ENCODE measurements around the gene GGN.
"Not testable (repeated sequence)": the region's sequence is repeated elsewhere in the genome, so short reads cannot be mapped to it uniquely, and the experiment has no call there.

Gene GGN

DNA sequence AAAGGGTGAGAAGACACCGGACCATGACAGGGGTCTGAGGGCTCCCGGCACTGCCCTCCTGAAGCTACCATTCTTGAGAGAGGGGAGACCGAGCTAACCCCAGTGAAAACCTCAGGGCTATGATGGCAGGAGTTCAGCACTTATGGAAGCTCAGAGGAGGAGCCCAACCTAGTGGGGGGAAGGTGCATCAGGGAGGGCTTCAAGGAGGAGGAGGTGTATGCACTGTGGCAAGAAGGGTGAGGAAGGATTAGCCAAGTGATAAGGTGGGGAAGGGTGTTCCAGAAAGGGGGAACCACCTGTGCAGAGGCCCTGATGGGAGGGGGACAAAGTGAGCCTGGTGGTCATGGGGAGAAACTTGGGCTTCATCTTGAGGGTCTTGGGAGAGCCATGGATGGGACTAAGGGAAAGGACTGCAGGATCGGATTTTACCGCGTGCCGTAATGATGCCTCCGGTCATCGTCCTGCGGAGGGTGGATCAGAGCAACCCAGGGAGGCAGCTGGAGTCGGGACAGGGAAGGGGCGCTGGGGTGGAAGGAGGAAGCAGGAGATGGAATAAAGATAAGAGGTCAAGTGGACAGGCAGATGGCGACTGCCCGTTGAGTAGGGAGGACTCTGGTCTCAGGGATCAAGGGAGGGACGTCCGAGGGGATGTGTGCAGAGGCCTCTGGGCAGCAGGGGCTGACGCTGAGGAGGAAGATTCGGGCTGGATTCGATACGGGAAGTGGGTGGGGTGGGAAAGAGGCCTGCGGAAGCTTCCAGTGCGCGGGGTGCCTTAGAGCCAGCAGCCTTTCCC is 26.8 kb downstream of the GGN start:
- no peak for DNase-seq

- no peak for DNase-seq
These were observed 27.5 kb downstream of the GGN start for GRCh38 chr19:38360351-38360750.

DNA sequence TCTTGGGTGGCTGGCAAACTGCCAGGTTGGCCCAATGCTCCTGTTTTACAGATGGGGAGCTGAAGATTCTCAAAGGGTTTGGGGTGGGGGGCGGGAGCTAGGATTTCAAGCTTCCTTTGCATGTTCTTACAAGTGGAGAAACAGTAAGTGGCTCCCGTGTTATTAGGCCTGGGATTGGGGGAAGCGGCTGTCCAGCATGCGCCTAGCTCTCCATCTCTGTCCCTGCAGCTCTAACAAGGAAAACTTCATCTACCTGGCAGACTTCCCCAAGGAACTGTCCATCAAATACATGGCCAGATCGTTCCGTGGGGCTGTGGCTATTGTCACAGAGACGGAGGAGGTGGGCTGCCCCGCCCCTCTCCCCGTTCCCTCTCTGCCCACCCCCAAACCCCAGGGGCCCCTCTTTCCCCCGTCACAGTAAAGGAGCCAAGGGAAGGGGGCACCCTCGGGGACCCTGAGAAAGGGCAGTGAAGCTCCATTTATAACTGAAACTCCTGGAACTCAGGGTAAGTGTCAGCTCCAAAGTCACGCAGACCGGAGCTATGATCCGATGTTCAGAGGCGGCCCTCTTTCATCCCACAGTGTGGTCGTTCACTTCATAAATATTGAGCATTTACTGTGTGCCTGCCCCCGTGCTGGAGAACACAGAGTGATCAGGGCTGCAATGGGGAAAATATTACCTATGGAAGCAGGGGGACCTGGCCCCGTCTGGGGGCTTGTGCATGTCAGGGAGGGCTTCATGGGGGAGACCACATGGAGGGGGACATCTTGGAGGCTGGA is 28.4 kb downstream of the GGN start:
- DNase-seq, result no peak

GRCh38 chr19:38358071-38358470 is 29.8 kb downstream of the GGN start:
- no peak for DNase-seq

DNA sequence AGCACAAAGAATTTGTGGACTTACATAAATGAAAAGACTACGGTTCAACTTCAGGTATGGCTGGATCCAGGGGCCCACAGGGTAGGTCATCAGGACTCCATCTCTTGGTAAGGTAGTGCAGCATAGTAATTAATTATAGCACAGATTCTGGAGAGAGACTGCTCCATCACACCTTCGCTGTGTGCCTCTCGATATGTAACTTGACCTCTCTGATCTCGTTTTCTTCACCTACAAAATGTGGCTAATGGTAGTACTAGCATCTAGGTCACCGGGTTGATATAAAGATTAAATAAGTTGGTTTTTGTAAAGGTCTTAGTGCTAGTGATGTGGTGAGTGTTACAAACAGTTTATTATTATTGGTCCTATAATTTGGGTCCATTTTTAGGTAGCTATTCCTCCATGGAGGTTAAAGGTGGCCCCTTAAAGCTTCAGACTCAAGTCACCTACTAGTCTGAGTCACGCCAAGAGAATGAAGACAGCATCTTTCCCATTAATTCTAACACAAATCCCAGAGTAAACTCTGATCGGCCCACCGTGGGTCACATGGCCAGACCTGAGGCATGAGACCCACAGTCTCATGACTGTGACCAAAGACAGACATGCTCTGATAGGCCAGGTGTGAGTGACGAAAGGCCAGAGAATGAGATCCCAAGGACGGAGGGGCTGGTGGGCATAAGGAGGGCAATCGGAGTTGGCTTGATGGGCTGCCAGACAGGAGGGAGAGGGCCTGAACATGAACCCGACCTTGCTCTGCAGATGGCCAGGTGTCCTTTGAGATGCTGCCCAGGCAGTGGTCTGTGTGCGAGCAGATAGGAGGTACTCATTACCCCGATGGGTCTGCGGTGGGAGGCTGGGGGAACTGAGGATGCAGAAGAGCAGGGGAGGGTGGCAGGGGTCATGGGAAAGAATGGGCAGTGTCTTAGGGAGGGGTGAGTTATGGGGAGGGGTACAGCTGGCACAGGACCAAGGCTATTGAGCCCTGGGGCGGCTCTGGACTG is 31.8 kb downstream of the GGN start:
- DNase-seq, result no peak

DNA sequence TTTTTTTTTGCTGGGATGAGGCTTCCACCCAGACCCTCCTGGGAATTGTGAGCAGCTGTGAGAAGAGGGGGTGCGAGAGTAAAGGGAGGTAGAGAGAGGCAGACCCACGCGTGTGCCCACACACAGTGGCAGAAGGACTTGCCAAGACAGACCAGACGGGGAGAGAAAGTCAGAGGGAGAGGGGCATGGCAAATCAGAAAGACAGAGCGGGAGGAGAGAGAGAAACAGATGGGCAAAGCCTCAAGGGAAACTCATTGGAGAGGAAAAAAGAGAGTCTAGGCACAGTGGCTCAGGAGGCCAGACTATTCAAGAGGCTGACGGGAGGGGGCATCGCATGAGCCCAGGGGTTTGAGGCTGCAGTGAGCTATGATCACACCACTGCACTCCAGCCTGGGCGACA is 35.2 kb downstream of the GGN start:
- DNase-seq, result no peak

- DNase-seq, result no peak
These were observed 35.9 kb downstream of the GGN start for GRCh38 chr19:38351865-38352395.

GRCh38 chr19:38350883-38351282 is 37.0 kb downstream of the GGN start:
- no peak for DNase-seq

- DNase-seq, result no peak
These were observed 41.0 kb downstream of the GGN start for GRCh38 chr19:38346837-38347236.

DNA sequence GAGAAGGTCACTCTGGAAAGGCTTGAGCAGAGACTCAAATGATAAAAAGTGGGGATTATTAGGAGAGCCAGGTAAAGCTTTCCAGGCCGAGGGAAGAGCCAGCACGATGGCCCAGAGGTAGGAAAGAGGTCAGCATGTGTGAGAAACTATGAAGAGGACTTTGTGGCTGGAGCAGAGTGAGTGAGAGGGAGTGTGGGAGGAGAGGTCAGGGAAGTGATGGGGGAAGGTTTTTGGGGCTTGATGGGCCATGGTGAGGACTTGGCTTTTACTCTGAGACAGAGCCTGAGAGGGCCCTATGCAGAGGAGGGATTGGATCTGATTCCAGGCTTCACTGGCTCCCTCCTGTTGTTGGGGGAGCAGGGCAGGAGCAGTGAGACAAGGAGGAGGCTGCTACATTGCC is 46.9 kb downstream of the GGN start:
- DNase-seq, result no peak

- not testable (repeated sequence) for DNase-seq
These were observed 48.8 kb downstream of the GGN start for GRCh38 chr19:38339011-38339410.

GRCh38 chr19:38337360-38337653 is 50.5 kb downstream of the GGN start:
- no peak for DNase-seq

DNA sequence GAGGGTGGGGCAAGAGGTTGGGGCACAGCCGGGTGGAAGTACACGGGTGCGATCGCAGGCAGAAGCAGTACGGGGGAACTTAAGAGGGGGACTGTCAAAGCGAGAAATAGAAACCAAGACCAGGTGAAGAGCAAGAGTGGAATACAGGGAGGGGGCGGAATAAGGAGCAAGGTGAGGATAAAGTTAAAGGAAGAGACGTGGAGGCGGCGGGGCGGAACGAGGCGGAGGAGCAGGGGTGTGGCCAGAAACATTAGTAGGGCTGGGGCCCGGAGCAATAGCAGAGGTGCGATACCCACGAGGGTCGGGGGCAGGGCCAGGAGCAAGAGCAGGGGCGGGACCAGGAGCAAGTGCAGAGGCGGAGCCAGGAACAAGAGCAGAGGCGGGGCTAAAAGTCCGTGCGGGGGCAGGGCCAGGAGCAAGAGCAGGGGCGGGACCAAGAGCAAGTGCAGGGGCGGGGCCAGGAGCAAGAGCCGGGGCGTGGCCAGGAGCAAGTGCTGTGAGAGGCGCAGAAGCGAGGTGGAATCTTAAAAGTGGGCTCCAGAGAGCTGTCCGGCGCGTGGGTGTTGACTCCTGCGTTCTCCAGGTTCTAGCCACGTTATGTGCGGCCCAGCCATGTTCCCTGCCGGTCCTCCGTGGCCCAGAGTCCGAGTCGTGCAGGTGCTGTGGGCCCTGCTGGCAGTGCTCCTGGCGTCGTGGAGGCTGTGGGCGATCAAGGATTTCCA is 51.0 kb downstream of the GGN start:
- DNase-seq, result peak; percentile 97

DNA sequence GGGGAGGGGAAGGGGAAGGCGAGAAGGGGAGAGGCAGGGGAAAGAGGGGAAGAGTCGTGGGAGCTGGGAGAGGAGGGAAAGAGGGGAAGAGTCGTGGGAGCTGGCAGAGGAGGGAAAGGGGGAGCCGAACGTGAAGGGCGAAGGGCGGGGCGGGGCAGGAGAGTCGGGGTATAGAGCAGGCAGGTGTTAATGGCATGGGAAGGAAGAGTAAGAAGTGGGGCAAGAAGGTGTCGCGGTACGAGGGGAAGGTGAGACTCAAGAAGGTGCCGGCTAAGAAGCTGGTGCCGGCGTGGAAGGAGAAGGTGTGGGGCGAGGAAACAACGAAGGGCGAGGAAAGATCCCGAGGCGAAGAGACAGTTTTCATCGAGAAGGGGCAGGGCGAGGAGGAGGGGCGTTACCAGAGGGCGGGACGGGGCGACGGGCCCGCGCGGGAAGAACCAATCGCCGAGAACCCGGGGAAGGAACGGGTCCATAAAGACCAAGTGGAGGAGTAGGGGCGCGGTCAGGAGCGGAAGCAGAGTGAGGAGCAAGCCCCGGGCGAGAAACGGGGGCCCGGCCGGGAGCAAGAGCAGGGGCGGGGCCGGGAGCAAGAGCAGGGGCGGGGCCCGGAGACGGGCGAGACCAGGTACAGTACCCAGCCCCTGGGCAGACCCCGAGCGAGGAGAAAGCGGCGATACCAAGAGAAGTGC is 51.7 kb downstream of the GGN start:
- peak; percentile 97 for DNase-seq

Measured in activated CD4-positive, alpha-beta T cell treated with anti-CD3 and anti-CD28 coated beads, Interleukin-2, Interleukin-6, amounts not matched to agents 100 ng/mL and 50 ng/mL, durations not matched to agents 16 hours and 8 hours (primary cell).